NCI-H446 (cell line): ENCODE data around the gene TCF4.

Experiments used
- DNase-seq, 2 experiments: peaks; one replicate each; lab custom pipeline; 2025; lab: John Stamatoyannopoulos, UW

Gene TCF4

GRCh38 chr18:55585920-55586561 lies 2.0 kb downstream of the TCF4 start:
- no peak for DNase-seq

DNA sequence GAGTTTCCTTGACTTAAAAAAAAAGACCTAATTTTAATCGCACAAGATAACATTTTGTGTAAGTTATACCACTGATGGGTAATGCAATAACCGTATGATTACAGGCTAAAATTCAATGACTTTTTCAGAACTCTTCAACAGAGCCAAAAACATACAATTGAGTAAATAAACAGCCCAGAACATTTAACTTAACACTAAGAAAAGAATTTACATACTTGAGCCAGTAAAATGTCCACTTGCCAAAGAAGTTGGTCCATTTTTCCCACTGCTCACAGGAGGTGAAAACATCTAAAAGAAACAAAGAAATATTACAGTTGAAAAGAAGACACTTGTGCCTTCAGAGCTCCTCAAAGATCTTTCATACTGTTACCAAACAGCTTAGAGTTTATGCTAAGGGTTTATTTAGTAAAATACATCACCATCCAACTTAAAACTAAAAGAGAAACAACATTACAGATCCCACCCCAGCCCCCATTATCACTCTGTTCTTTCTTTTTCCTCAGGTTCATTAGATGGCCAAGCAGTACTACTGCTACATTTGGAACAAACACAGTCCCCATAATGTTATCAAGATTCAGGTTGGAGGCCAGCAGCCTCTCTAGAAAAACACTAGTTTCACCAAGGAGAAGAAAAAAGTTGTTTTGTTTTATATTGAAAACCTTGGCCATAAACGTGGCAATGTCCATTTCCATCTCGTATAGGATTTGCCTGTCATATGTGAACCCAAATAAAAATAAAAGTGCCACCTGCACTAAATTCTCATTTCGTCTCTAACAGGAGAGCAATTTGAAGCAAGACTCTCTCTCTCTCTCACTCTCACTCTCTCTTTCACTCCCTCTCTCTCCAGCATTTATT lies 2.7 kb downstream of the TCF4 start:
- no peak for DNase-seq

DNA sequence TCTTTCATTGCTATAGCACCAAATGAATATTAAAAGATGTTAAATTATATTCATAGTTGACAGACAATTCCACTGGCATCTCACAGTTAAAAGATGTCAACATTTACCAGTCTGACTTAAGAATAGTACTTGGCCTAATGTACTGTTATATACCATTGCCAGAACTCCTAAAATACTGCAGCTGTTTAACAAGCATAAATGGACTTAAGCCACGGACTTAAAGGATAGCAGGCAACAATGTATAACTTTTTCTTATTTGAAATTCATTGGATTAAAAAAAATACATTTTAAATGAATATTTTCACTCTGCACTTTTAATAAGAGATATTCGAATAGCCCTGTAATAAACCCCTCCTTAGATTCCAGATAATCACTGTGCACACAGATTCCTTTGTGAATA lies 3.8 kb downstream of the TCF4 start:
- no peak for DNase-seq

- DNase-seq, result no peak
Measured at GRCh38 chr18:55582325-55582724, 5.7 kb downstream of the TCF4 start.

GRCh38 chr18:55579501-55580270 lies 8.3 kb downstream of the TCF4 start:
- no peak for DNase-seq

DNA sequence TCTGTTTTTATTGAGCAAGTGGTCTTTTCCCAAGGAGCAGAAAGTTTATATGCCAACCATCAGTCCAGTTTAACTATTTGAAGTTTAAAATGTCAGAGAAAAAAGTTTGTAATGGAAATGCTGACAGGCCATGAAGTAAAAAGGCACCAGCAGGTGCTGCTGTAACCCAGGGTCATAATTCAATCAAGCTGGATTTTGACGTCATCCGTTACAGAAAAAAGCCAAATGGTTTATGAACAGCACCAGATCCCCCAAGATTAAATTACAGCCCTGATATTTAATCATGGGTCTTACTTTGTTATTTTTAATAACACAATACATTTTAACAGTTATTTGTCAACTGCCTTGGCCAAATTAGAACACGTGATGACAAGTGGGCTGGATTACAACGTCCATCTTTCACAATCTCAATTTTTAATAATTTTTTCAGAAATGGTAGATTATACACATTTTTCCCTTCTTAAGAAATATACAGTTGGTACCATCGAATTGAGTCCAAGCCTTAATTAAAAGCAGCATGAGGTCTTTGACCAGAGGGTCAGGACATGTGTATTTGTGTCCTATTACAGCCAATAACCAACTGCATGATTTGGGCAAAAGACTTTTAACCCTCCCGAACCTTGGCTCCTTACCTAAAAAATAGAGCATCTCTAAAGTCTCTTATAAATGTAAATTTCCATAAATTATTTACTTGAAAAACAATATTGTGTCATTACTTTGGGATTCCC lies 10.0 kb downstream of the TCF4 start:
- DNase-seq, result no peak

- DNase-seq, result no peak
Measured at GRCh38 chr18:55576001-55576400, 12.0 kb downstream of the TCF4 start.

DNA sequence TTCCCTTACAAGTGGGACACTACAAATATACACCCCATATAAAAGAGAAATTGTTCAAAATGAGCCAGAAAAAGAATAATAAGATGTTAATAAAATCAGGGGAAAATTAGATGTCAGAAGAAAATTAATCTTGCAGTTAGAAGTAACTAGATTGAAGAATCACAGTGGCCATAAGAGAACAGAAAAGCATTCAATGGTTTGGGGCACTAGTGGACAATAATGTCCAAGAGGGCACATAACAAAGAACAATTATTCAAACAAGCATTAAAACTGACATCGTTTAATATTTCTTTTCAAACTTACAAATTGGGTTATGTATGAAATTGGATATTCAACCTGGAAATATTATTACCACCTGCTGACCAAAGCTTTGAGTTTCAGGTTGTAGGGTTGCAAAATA lies 12.9 kb downstream of the TCF4 start:
- DNase-seq, result no peak

DNA sequence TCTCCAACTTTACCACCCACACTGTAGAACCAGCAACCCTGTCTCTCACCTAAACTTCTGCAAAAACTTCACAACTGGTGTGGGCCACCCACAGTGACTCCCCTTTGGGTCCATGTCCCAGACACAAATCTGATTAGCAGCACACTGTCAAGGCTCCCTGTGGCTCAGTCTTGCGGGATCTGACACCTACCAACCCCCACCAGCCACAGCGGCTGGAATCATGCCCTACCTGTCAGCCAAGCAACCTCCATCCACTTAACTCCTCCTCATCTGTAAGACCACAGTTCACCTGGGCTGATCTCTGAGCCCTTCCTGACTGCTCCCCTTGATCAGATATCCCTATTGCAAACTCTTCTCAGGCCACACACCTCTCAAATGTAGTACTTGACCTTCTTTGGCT lies 14.6 kb downstream of the TCF4 start:
- no peak for DNase-seq

- DNase-seq, result no peak
Measured at GRCh38 chr18:55570966-55571365, 17.0 kb downstream of the TCF4 start.

GRCh38 chr18:55566456-55566935 lies 21.5 kb downstream of the TCF4 start:
- DNase-seq, result no peak

DNA sequence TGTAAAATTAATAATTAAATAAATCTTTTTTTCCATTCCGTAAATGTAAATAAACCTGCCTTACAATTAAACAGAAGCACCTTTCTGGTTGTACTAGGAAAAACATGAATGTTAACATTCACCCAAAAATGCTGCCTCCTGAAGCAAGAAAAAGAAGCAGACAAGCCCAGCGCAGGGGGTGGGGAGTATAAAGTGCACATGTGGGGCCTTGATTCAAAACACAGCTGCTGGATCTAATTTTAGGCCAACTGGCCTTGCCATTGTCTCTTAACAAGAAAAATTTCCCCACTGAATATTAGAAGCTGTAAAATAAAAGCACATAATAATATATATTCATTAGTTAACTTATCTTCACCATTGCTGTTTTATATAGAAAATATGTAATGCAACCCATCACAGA lies 28.3 kb downstream of the TCF4 start:
- no peak for DNase-seq

DNA sequence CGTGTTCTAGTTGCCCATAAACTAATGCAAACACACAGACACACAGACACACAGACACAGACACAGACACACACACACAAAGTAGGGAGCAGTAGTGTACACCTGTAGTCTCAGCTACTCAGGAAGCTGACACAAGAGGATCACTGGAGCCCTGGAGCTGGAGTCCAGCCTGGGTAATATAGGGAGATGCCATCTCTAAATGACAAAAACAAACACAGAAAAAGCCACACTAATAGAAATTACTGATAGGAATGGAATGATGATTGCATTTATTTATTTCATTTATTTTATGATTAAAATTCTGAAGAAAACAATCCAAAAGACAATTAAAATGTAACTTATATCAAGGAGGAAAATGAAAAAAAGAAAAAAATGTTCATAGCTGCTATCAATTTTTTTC lies 30.8 kb downstream of the TCF4 start:
- no peak for DNase-seq

- no peak for DNase-seq
Measured at GRCh38 chr18:55555395-55556027, 32.5 kb downstream of the TCF4 start.

DNA sequence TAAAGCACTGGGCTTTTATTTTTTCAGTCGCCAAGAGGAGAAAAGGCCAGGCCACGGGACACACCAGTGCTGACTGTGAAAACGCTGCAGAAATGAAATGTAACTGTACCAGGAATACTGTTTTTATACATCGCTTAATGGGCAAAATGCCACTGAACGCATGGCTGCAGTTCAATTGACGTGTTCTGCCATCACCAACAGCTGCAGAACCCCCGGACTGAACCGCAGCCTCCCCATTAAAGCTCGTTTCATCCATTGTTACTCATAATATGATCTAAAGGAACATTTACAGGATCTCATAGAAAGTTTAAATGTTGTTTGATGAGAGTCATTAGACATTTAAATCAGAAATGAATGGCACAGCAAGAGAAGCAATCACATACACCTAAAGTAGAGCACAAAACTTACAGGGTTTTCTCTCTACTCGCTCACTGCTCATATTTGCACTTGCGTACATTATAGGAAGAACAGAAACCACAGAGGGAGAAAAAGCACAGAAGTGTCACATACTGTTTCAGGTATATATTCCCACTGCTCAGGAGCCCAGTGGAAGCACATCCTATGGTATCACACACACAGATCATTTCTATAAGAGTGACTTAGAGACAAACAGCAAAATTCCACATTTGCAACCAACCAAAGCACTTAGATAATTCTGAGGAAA lies 35.3 kb downstream of the TCF4 start:
- peak; percentile 47 to 71 for DNase-seq

GRCh38 chr18:55551227-55551626 lies 36.8 kb downstream of the TCF4 start:
- DNase-seq, result no peak

DNA sequence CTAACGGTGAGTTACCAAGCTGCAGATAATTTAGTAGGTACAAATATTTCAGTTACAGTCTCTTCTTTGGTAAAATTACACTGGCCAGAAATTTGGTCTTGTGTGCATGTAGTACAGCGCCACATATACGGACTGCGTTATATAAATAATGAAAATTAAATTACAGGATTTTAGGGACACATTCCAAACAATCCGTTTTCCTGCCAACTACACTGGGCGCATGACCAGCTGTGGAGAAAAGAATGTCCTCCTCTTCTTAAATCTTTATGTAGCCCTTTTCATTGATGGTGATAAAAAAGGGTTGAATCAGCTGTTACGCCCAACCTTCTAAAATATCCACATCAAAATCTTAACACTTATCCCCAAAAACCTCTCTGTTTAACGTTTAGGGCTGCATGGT lies 37.5 kb downstream of the TCF4 start:
- peak in 1 of 2 experiments; percentile 11 for DNase-seq

DNA sequence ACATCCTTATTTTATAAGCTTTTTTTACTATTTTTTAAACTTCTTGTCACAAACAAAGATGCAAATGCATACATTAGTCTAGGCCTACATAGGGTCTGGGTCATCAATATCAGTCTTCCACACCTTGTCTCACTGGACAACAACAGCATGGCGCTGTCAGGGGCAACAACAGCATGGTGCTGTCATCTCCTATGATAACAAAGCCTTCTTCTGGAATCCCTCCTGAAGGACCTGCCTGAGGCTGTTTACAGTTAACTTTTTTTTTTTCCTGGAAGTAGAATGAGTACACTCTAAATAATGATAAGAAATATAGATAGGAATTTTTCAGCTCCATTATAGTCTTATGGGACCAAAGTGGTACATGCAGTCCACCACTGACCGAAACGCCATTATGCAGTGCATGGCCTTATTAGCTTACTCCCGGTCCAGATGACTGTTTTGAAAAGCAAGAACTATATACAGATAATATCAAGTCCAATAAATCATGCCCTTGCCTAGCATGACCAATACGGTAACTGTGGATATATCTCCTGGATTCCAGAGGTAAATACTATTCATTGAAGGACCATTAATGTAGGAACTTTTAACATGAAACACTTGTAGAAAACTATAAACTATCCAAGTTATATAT lies 38.4 kb downstream of the TCF4 start:
- no peak for DNase-seq

DNA sequence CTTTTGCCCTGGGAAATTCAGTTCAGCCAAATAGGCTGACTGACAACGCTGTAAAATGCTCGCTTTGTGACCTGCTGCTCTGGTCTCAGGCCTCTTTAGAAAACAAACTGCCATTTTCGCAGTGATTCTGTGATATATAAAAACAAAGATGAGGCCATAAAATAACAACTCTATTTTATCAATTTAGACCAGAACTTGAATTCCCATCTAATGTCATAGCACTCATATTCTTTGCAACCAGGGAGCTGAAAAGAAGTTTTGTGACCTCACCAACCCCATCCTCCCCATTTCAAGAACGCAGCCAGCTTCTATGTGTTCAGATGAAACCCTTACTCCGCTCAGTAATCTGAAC lies 40.3 kb downstream of the TCF4 start:
- no peak for DNase-seq

DNA sequence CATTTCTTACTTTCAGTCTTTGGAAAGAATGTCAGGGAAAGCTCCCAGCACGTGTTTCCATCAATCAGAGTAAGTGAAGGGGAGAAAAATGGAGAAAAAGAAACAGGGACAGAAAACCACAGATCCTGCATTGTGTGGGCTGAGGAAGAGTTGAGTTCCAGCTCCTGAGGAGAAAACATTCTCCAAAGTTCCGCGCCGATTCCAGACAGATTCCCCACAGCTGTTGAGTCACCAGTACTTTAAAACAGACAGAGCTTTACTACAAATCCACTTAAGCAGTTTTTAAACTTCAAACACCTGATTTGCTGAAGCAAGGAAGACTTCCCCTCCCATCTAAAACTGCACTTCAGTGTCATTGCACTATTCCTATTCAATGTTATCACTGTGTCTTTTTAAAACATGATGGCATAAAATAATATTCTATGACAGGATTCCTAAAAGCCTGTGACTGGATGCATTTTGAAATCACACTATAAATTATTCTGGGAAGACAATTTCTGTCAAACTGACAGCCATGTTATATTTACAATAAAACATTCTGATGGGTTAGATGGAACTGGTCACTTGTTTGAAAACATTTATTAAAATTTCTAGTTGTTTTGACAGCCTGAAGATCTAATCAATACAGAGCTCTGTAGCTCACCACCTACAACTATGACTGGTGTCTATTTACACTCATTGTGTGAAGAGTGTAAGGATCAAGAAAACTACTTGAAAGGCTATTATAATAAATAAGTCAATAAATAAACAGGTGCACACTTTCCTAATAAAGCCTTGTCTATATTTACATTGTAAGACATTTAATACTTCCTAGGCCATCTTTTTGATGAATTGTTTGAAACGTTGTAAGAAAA lies 40.9 kb downstream of the TCF4 start:
- DNase-seq, result no peak
